Caki2 (cell line): ENCODE measurements around the gene CAMK2A. TPM values are rescaled to one million over a fixed set of nuclear protein-coding genes. Genes with fewer than 3 reads are reported as not detected.

ENCODE experiments used
- DNase-seq: peaks from one replicate; pipeline ENCODE4 v3.0.0-alpha.2; 2015; ENCODE audit warnings: low read depth
- in situ Hi-C: cut with HindIII; loops from 2 replicates; pipeline ENCODE4 v1.10.0; 2016; ENCODE audit warnings: low sequenced_read_pairs, low pct_unique_long_range_greater_than_20kb, mixed read lengths
- total RNA-seq: library from RNA; depleted of rRNA; stranded (reverse); fragments of >200 nt; shearing (Covaris generic); gene quantifications from 2 replicates; pipeline ENCODE4 v1.2.3, GENCODE V29; 2014; ENCODE audit warnings: low replicate concordance

The CAMK2A gene
- total RNA-seq, 1 experiment from 2014 or later: not detected

GRCh38 chr5:150211156-150212030 is 78.2 kb downstream of the CAMK2A start:
- in situ Hi-C loops: no loop called here
- DNase-seq: no peak

DNA sequence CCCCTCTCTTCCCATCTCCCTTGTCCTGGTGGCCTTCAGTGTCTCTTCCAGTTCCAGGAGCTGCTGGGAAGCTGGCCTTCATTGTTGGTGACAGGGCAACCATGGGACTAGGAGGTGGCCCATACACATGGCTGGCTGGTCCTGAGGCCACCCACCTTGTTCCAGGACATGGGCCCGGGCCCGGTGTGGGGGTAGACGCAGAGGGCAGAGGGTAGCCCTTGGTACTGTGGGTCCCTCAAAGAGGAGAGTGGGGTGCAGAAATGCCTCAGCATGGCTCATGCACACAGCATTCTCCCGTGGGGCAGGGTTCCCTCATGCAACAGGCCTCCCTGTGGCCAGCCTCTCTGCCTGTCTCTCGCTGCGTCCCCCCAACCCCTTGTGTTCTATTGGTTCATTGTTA is 78.9 kb downstream of the CAMK2A start:
- in situ Hi-C loops: no loop called here
- DNase-seq: no peak

DNA sequence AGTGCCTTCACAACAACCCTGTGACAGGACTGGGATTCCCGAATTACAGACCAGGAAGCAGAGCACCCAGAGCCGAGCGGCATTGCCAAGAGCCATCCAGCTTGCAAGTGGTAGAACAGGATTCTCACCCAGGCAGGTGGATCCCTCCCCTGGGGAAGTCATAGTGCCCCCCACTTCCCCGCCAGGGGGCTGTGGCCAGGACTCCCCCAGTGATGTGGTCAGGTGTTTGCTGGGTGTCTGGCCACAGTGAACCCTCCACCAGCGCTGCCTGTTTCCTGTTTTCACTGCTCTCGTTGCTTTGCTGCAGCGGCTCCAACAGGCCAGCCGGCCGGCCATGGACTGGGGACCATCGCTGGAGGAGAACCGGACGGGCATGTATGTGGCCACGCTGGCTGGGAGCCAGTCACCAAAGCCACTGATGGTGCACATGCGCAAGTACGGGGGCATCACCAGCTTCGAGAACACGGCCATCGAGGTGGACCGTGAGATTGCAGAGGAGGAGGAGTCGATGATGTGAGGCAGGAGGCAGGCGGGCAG is 80.4 kb downstream of the CAMK2A start:
- DNase-seq: no peak
- in situ Hi-C loops: no loop called here

DNA sequence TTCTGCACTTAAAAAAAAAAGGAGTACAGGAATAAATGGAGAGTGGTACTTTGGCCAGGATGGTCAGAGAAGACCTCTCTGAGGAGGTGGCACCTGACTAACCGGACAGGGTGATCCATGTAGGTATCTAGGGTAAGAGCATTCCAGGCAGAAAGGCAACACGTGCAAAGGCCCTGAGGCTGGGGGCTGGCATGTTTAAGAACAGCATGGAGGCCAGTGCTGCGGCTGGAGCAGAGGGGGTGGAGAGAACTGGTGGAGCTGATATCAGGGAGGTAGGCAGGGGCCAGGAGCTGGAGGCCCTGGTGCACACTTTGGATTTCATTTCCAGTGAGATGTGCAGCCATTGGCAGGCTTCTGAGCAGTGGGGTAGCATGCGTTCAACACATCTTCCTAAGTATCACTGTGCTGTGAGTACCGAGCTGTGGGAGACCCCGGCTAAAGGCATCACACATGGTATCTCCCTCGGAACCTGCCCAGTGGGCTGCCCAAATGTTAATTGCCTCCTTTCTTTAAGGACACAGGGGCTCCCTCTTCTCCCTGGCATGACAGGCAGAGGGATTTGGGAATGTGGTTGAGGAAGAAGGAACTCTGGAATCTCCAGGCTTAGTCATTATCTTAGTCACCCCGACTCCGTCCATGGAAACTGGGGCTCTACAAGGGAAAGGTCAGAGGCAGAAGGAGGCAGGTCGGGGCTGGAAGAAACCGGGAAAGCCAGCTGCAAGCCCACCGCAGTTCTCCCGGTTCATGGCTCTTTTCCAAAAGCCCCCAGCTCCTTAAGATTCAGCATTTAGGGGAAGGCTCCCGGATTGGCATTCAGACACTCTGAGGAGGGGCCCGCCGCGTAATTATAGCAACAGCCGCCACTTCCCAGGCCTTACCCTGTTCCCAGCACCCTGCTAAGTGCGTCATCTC is 81.1 kb downstream of the CAMK2A start:
- DNase-seq: no peak
- in situ Hi-C loops: no loop called here

- in situ Hi-C loops: no loop called here
- no peak for DNase-seq
Observed at GRCh38 chr5:150206779-150207115, 82.8 kb downstream of the CAMK2A start.

- in situ Hi-C loops: no loop called here
- DNase-seq: no peak
Observed at GRCh38 chr5:150206098-150206778, 83.3 kb downstream of the CAMK2A start.

GRCh38 chr5:150204590-150204960 is 85.0 kb downstream of the CAMK2A start:
- no peak for DNase-seq
- in situ Hi-C loops: no loop called here

DNA sequence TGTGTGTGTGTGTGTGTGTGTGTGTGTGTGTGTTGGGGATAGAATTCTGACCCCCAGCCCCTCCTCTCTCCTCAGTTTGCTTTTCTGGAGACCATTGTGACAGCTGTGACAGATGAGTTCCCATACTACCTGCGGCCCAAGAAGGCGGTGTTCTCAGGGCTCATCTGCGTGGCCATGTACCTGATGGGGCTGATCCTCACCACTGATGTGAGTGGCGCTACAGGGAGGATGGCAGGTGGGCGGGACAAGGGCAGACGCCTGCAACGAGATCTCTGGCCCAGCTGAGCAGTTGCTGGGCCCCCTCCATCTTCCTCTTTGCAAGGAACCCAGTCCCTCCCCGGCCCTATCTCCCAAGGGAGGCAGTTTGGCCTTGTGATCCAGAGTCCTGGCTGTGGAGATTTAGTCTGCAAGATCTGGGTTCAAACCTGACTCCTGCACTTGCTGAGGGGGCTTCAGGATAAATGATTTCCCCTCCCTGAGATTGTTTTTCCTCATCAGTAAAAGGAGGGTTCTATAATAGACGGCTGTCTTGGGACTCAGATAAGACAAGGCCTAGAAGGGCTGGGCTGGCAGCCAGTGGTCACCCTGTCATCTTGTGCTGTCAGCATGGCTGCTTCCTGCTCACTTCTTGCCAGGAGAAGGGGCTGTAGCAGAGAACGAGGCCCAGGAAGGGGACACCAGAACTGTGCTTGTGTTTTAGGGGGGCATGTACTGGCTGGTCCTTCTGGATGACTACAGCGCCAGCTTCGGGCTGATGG is 85.6 kb downstream of the CAMK2A start:
- in situ Hi-C loops: no loop called here
- no peak for DNase-seq

DNA sequence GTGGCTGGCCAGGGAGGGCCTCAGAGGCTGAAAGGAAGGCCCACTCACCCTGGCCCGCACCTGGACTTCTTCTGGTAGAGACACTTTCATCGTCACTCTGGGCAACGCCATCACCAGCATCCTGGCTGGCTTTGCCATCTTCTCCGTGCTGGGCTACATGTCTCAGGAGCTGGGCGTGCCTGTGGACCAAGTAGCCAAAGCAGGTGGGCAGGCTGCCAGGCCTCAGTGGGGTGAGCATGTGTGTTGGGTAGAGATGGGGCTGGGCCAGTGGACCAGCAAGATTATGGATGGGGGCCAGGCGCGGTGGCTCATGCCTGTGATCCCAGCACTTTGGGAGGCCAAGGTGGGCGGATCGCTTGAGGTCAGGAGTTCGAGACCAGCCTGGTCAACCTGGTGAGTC is 87.1 kb downstream of the CAMK2A start:
- no peak for DNase-seq
- in situ Hi-C loops: no loop called here

DNA sequence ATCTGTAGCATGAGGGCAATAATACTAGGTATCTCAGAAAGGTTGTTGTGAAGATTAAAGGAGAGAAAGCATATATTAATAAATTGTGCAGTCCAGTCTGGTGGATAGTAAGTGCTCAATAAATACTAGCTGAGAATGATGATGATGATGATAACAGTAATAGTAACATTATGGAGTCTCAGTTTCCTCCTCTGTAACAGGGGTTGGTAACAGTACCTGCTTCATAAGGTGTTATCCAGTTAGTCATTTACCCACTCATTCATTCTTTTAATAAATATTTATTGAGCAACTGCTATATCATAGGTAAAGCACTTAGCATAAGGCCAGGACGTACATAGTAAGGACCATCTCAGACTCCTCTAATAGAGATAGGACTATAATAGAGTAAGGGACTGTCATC is 92.1 kb downstream of the CAMK2A start:
- DNase-seq: no peak
- in situ Hi-C loops: no loop called here

GRCh38 chr5:150196986-150197385 is 92.6 kb downstream of the CAMK2A start:
- in situ Hi-C loops: no loop called here
- no peak for DNase-seq

DNA sequence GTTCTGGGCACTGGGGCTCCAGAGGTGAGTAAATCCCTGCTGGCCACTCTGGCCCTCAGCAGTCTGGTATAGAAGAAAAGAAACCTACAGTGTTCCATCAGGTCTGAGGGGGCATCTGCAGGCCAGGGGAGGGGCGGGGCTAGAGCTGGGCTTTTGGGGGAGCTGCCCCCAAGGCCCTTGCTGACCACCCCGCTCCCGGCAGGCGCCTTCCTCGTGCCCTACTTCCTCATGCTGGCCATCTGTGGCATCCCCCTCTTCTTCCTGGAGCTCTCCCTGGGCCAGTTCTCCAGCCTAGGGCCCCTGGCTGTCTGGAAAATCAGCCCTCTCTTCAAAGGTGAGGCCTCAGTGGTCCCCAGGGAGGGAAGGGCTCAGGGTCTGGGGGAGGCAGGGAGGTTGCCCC is 93.1 kb downstream of the CAMK2A start:
- DNase-seq: no peak
- in situ Hi-C loops: no loop called here

DNA sequence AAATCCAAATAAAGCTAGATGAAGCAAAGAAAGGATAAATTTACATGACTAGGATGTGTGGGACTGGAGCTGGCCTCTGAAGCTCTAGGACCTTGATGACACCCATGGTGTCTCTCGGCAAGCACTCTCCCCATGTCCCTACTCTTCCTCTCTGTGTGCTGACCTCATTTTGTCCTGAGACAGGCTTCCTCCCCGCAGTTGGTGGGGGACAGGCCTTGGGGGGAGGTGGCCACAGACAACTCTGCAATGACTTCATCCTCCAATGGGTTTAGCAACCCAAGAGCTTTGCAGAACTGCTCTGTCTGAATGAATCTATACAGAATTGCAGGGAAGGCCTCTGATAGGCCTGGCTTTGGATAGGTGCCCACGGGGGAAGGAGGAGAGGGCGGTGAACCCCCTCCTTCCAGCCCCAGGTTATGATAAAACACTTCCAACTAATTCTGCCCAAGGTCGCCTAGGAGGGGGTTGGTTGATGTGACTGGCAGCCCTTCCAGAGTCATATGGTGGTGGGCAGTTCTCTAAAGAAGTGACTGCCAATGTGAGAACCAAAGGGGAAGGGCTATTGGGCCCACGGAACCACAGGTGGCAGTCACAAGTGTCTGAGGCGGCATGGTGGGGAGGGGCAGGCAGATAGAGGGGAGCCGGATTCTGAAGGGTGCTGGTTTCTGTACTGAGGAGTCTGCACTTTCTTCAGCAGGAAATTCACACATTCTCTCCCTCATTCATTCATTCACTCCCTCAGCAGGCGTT is 93.7 kb downstream of the CAMK2A start:
- DNase-seq: no peak
- in situ Hi-C loops: no loop called here

GRCh38 chr5:150192462-150192861 is 97.1 kb downstream of the CAMK2A start:
- no peak for DNase-seq
- in situ Hi-C loops: no loop called here

DNA sequence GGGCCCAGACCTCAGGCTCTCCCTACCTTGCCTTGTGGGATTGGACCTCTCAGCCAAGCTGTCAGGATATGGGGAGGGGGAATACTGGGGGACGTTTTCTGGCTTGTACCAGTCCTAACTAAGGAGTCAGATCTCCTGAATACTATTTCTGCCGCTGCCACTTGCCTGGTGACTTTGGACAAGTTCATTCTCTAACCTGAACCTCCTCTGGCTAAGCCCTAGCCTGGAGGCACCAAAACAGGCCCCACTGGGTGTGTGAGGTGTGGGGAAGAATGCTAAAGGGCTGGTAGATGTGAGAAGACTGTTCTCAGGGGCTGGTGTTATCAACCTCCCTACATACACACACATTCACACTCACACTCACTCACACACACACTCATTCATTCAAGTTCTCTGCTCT is 98.6 kb downstream of the CAMK2A start:
- DNase-seq: no peak
- in situ Hi-C loops: no loop called here

- in situ Hi-C loops: no loop called here
- DNase-seq: no peak
Observed at GRCh38 chr5:150190503-150190979, 99.0 kb downstream of the CAMK2A start.

GRCh38 chr5:150189728-150190502 is 99.7 kb downstream of the CAMK2A start, which contains the start of gene SLC6A7:
Gene SLC6A7, plus strand, starts transcription at chr5:150190062. Its CDS starts 266 bp downstream, at chr5:150190328.
- no peak for DNase-seq
- in situ Hi-C loops: no loop called here
